HG02852 (cell line): Measurements from ENCODE around the gene SORCS3.

Experiments used
- ATAC-seq: cut with Tn5 transposase; IDR thresholded peaks from one replicate; pipeline ENCODE4 v1.9.1; 2021; ENCODE audit warnings: mild to moderate bottlenecking, moderate library complexity; ENCODE audit not compliant: unreplicated experiment

The SORCS3 gene

GRCh38 chr10:105241254-105241653 lies 600.2 kb downstream of the SORCS3 start:
- ATAC-seq = no peak

GRCh38 chr10:105243381-105243780 lies 602.3 kb downstream of the SORCS3 start:
- ATAC-seq = no peak

- no peak for ATAC-seq
Measured at GRCh38 chr10:105243825-105244224, 602.7 kb downstream of the SORCS3 start.

GRCh38 chr10:105247831-105248499 lies 606.9 kb downstream of the SORCS3 start:
- ATAC-seq = no peak

- ATAC-seq = no peak
Measured at GRCh38 chr10:105252911-105253310, 611.8 kb downstream of the SORCS3 start.

GRCh38 chr10:105253515-105254212 lies 612.6 kb downstream of the SORCS3 start:
- no peak for ATAC-seq

GRCh38 chr10:105258036-105258673 lies 617.1 kb downstream of the SORCS3 start:
- ATAC-seq = no peak

- no peak for ATAC-seq
Measured at GRCh38 chr10:105258674-105259065, 617.6 kb downstream of the SORCS3 start.

GRCh38 chr10:105259201-105259600 lies 618.1 kb downstream of the SORCS3 start:
- no peak for ATAC-seq

- ATAC-seq = no peak
Measured at GRCh38 chr10:105262666-105263065, 621.6 kb downstream of the SORCS3 start.

- no peak for ATAC-seq
Measured at GRCh38 chr10:105266966-105267539, 626.0 kb downstream of the SORCS3 start.

GRCh38 chr10:105268961-105269360 lies 627.9 kb downstream of the SORCS3 start:
- ATAC-seq = no peak

- no peak for ATAC-seq
Measured at GRCh38 chr10:105269689-105270088, 628.6 kb downstream of the SORCS3 start.

GRCh38 chr10:105274556-105275070 lies 633.5 kb downstream of the SORCS3 start:
- ATAC-seq = no peak

GRCh38 chr10:105278439-105278838 lies 637.3 kb downstream of the SORCS3 start:
- ATAC-seq = no peak

- no peak for ATAC-seq
Measured at GRCh38 chr10:105279101-105279500, 638.0 kb downstream of the SORCS3 start.

- ATAC-seq = no peak
Measured at GRCh38 chr10:105280895-105281294, 639.8 kb downstream of the SORCS3 start.

GRCh38 chr10:105284476-105285215 lies 643.6 kb downstream of the SORCS3 start:
- ATAC-seq = no peak

- no peak for ATAC-seq
Measured at GRCh38 chr10:105288026-105288425, 646.9 kb downstream of the SORCS3 start.

GRCh38 chr10:105288613-105289012 lies 647.5 kb downstream of the SORCS3 start:
- ATAC-seq = no peak

- ATAC-seq = no peak
Measured at GRCh38 chr10:105291571-105291970, 650.5 kb downstream of the SORCS3 start.
